ENCODE results near the gene PRKAG2. TPM values are rescaled to one million over a fixed set of nuclear protein-coding genes. Genes with fewer than 3 reads are reported as not detected.

The PRKAG2 gene
- total and polyA plus RNA-seq, 2 of the 13 experiments (the other 11 are each of a cell fraction or from before 2014, with no cell fraction given): 0.90 to 1.3 TPM

DNA sequence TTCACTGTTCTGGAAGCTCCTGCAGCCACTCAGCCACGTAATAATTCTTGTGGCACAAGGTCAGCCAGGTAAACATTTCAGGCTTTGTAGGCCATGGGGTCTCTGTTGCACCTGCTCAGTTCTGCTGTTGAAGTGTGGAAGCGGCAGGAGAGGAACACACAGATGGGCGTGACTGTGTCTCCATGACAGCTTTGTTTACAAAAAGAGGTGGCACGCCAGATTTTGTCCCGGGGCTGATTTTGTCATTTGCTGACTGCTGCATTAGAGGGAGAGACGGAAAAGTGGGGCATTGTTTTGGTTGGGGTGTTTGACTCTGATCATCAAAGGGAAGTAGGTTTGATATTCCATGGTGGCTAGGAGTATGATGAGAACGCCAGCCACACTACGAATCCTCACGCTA, 103.1 kb downstream of the PRKAG2 start (continued):
- TF ChIP-seq, protein P1, sequence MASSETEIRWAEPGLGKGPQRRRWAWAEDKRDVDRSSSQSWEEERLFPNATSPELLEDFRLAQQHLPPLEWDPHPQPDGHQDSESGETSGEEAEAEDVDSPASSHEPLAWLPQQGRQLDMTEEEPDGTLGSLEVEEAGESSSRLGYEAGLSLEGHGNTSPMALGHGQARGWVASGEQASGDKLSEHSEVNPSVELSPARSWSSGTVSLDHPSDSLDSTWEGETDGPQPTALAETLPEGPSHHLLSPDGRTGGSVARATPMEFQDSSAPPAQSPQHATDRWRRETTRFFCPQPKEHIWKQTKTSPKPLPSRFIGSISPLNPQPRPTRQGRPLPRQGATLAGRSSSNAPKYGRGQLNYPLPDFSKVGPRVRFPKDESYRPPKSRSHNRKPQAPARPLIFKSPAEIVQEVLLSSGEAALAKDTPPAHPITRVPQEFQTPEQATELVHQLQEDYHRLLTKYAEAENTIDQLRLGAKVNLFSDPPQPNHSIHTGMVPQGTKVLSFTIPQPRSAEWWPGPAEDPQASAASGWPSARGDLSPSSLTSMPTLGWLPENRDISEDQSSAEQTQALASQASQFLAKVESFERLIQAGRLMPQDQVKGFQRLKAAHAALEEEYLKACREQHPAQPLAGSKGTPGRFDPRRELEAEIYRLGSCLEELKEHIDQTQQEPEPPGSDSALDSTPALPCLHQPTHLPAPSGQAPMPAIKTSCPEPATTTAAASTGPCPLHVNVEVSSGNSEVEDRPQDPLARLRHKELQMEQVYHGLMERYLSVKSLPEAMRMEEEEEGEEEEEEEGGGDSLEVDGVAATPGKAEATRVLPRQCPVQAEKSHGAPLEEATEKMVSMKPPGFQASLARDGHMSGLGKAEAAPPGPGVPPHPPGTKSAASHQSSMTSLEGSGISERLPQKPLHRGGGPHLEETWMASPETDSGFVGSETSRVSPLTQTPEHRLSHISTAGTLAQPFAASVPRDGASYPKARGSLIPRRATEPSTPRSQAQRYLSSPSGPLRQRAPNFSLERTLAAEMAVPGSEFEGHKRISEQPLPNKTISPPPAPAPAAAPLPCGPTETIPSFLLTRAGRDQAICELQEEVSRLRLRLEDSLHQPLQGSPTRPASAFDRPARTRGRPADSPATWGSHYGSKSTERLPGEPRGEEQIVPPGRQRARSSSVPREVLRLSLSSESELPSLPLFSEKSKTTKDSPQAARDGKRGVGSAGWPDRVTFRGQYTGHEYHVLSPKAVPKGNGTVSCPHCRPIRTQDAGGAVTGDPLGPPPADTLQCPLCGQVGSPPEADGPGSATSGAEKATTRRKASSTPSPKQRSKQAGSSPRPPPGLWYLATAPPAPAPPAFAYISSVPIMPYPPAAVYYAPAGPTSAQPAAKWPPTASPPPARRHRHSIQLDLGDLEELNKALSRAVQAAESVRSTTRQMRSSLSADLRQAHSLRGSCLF (CRISPR knock-in tag; IDR thresholded peaks at IDR 0.05; ENCODE audit: borderline replicate concordance): no peak
- no peak for TF ChIP-seq MTA3 (CRISPR knock-in tag; IDR thresholded peaks at IDR 0.05)
- TF ChIP-seq KLF9 (CRISPR knock-in tag; IDR thresholded peaks at IDR 0.05; ENCODE audit: low read depth): no peak

DNA sequence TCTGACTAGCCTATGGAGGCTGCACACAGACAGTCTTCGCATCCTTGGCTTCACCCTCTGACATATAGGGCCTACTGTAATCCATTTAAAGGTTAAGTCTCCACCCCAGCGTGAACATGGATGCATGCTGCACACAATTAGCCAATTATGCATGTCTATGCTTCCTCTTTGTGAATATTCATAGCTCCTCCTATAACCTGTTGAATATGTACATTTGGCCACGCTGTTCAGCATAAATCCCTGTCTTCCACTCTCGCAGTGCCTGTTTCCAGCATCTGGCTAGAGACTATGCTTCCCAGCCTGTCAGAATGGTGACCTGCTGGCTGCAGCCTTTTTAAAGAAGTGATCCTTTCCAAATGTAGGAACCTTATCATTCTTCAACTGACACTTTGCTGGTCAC, 106.7 kb downstream of the PRKAG2 start:
- Histone ChIP-seq H2AFZ (ENCODE audit: low read length) (no peak overlapping the region), H3K36me3 (replicated peaks in 1 of 2; ENCODE audit: control insufficient read depth in 1 of 2, insufficient read depth in 2 of 2, low read length in 2 of 2) (no peaks in the 10 kb centered on the region), H3K27me3 (ENCODE audit: control insufficient read depth in 1 of 2, insufficient read depth in 2 of 2, low read length in 2 of 2) (peaks cover 2 to 35% of the 10 kb centered on the region in 2 experiments; a peak in 2 of 5 replicates), H3K4me3 (replicated peaks in 1 of 3; ENCODE audit: insufficient read depth in 1 of 3, low read depth in 2 of 3, low read length in 3 of 3) (no peak overlapping the region), H3K9ac (ENCODE audit: insufficient read depth, low read depth, low read length) (no peak overlapping the region), H3K4me2 (ENCODE audit: low read depth, low read length) (no peak overlapping the region), H3K4me1 (ENCODE audit: insufficient read depth, low read length) (no peaks in the 10 kb centered on the region), H3K9me3 (ENCODE audit: low read length) (no peaks in the 10 kb centered on the region), H3K79me2 (ENCODE audit: insufficient read depth, low read length) (no peaks in the 10 kb centered on the region), H3K27ac (ENCODE audit: extremely low read length, insufficient read depth, low read length) (no peak overlapping the region), H4K20me1 (ENCODE audit: insufficient read depth, low read length) (no peaks in the 10 kb centered on the region)
- FAIRE-seq (no peak), ATAC-seq (no peak), DNase-seq (ENCODE audit: low spot score) (no peak)
- CTCF ChIA-PET (ENCODE audit: low intra/inter-chr PET ratio, low total read pairs): no interaction called here
- no TSS peak for BruUV-seq (replicated peaks)
- in situ Hi-C loops (cut with HindIII; ENCODE audit: extremely low pct_ligation_motif_present, low pct_unique_long_range_greater_than_20kb): no loop called here
- 10% methylated on average over 4 of the region's 4 CpGs for WGBS (ENCODE audit: low lambda C conversion rate)
- TF ChIP-seq SNAI1 (CRISPR knock-in tag; IDR thresholded peaks at IDR 0.05; ENCODE audit: borderline replicate concordance): no peak
- TF ChIP-seq ZNF563 (CRISPR knock-in tag; IDR thresholded peaks at IDR 0.05): no peak
- no peak for TF ChIP-seq ZFP62 (CRISPR knock-in tag; IDR thresholded peaks at IDR 0.05)
- intact Hi-C loops (cut with micrococcal nuclease; ENCODE audit: unreplicated experiment): no loop called here
- POLR2A ChIA-PET: no interaction called here
